H1 (cell line): ENCODE results near the gene TMEM39A. TPM values are rescaled to one million over a fixed set of nuclear protein-coding genes. Genes with fewer than 3 reads are reported as not detected.

Source experiments
- CTCF ChIA-PET: fragments of 300-600 bp; sonication (Branson Sonifier 250); formaldehyde crosslinking; loops from one replicate; lab custom pipeline; 2021; ENCODE audit not compliant: partially characterized antibody; lab: Charles Lee
- POLR2A ChIA-PET: fragments of 300-600 bp; sonication (Branson Sonifier 250); formaldehyde crosslinking; loops from one replicate; lab custom pipeline; 2021; ENCODE audit warnings: inconsistent platforms; ENCODE audit not compliant: partially characterized antibody; lab: Charles Lee
- DNase-seq, 2 experiments: peaks; one replicate each; pipeline versions ENCODE4 v3.0.0 to v3.0.0-alpha.2; 2010 to 2022; ENCODE audit warnings: low spot score in 2 of 2, low read depth in 1 of 2, mixed read lengths in 1 of 2
- FAIRE-seq: peaks from 2 replicates; lab custom pipeline; 2011; peaks lifted over from hg19 to GRCh38; lab: Jason Lieb, UNC
- H2AFZ ChIP-seq: 2 replicates; pipeline ENCODE4 v1.8.1; 2012; ENCODE audit warnings: low read length, inconsistent platforms
- H2AK5ac ChIP-seq: 2 replicates; pipeline ENCODE4 v1.6.1; 2013; ENCODE audit warnings: low read depth, low read length
- H2BK120ac ChIP-seq: replicated peaks from 2 replicates; pipeline ENCODE3; 2013; ENCODE audit warnings: low read depth, low read length, inconsistent platforms
- H2BK12ac ChIP-seq: 2 replicates; pipeline ENCODE4 v1.6.1; 2013; ENCODE audit warnings: low read depth, low read length
- H2BK15ac ChIP-seq: 2 replicates; pipeline ENCODE4 v1.6.1; 2013; ENCODE audit warnings: low read length
- H2BK20ac ChIP-seq: 2 replicates; pipeline ENCODE4 v1.6.1; 2013; ENCODE audit warnings: low read length
- H2BK5ac ChIP-seq: 2 replicates; pipeline ENCODE4 v1.6.1; 2013; ENCODE audit warnings: low read depth, low read length
- H3K14ac ChIP-seq: 2 replicates; pipeline ENCODE4 v1.6.1; 2013; ENCODE audit warnings: inconsistent platforms; ENCODE audit not compliant: insufficient read length
- H3K18ac ChIP-seq: 2 replicates; pipeline ENCODE4 v1.6.1; 2013; ENCODE audit warnings: low read length; ENCODE audit errors: extremely low read depth
- H3K23ac ChIP-seq: 2 replicates; pipeline ENCODE4 v1.6.1; 2013; ENCODE audit warnings: inconsistent platforms; ENCODE audit not compliant: insufficient read length
- H3K23me2 ChIP-seq: 2 replicates; pipeline ENCODE4 v1.6.1; 2013; ENCODE audit warnings: low read depth, low read length
- H3K27ac ChIP-seq: 2 replicates; pipeline ENCODE4 v1.6.1; 2011; ENCODE audit warnings: low read depth, low read length, inconsistent platforms
- H3K27me3 ChIP-seq, 4 experiments: replicated peaks in 1 of 4; 1 replicate in 1 of 4; 2 replicates in 3 of 4; pipeline versions ENCODE4 v1.6.1 to v1.8.1; 2011 to 2013; ENCODE audit warnings: low read length in 3 of 4, mild to moderate bottlenecking in 3 of 4, inconsistent platforms in 2 of 4, mixed read lengths in 2 of 4, moderate library complexity in 1 of 4; ENCODE audit not compliant: control insufficient read depth in 3 of 4, insufficient read depth in 3 of 4; ENCODE audit errors: extremely low read depth in 1 of 4
- H3K36me3 ChIP-seq, 4 experiments: 2 replicates each; pipeline versions ENCODE4 v1.6.1 to v1.8.1; 2011 to 2013; ENCODE audit warnings: mild to moderate bottlenecking in 4 of 4, low read length in 3 of 4, moderate library complexity in 2 of 4, control low read depth in 1 of 4, inconsistent platforms in 1 of 4; ENCODE audit not compliant: insufficient read depth in 4 of 4, control insufficient read depth in 2 of 4
- H3K4ac ChIP-seq: replicated peaks from 2 replicates; pipeline ENCODE3; 2013; ENCODE audit warnings: low read length, low read depth, mixed read lengths, inconsistent platforms; ENCODE audit not compliant: insufficient read length
- H3K4me1 ChIP-seq, 4 experiments: replicated peaks in 1 of 4; 1 replicate in 1 of 4; 2 replicates in 3 of 4; pipeline versions ENCODE4 v1.6.1 to v1.8.1; 2011 to 2013; ENCODE audit warnings: low read length in 3 of 4, inconsistent platforms in 2 of 4, mixed read lengths in 1 of 4; ENCODE audit not compliant: insufficient read depth in 4 of 4, control insufficient read depth in 3 of 4
- H3K4me2 ChIP-seq, 2 experiments: 2 replicates each; pipeline versions ENCODE4 v1.6.1 to v1.8.1; 2011 to 2013; ENCODE audit warnings: low read depth in 2 of 2, low read length in 2 of 2, control low read depth in 1 of 2, inconsistent platforms in 1 of 2, mild to moderate bottlenecking in 1 of 2; ENCODE audit not compliant: insufficient read depth in 1 of 2
- H3K4me3 ChIP-seq, 4 experiments: fragments of 200-600, 300-600 bp in 1 of 4; sonication (generic), shearing (Covaris generic), sonication (Bioruptor Twin) in 1 of 4; 2 replicates each; pipeline versions ENCODE4 v1.5.1 to v1.8.1; 2011 to 2016; ENCODE audit warnings: low read length in 4 of 4, low read depth in 3 of 4, control low read depth in 2 of 4, inconsistent platforms in 2 of 4, mild to moderate bottlenecking in 2 of 4, mixed read lengths in 1 of 4, moderate library complexity in 1 of 4; ENCODE audit not compliant: insufficient read depth in 2 of 4; ENCODE audit errors: extremely low read depth in 1 of 4
- H3K56ac ChIP-seq: replicated peaks from 2 replicates; pipeline ENCODE3; 2013; ENCODE audit warnings: low read depth, mild to moderate bottlenecking, mixed read lengths, low read length, inconsistent platforms; ENCODE audit not compliant: insufficient read length
- H3K79me1 ChIP-seq: 2 replicates; pipeline ENCODE4 v1.6.1; 2013; ENCODE audit warnings: low read depth, low read length, control low read depth
- H3K79me2 ChIP-seq, 2 experiments: 2 replicates each; pipeline versions ENCODE4 v1.6.1 to v1.8.1; 2012 to 2013; ENCODE audit warnings: low read length in 2 of 2, mild to moderate bottlenecking in 2 of 2, inconsistent platforms in 1 of 2; ENCODE audit not compliant: insufficient read depth in 2 of 2, control insufficient read depth in 1 of 2
- H3K9ac ChIP-seq, 4 experiments: replicated peaks in 1 of 4; 1 replicate in 1 of 4; 2 replicates in 3 of 4; pipeline versions ENCODE4 v1.6.1 to v1.8.1; 2011 to 2013; ENCODE audit warnings: low read depth in 3 of 4, low read length in 3 of 4, control low read depth in 2 of 4, mild to moderate bottlenecking in 2 of 4, moderate library complexity in 2 of 4, inconsistent platforms in 1 of 4; ENCODE audit errors: extremely low read depth in 1 of 4
- H3K9me3 ChIP-seq, 2 experiments: 2 replicates each; pipeline versions ENCODE4 v1.6.1 to v1.8.1; 2012 to 2013; ENCODE audit warnings: mild to moderate bottlenecking in 2 of 2, moderate library complexity in 2 of 2, control low read depth in 1 of 2, inconsistent platforms in 1 of 2, low read depth in 1 of 2, low read length in 1 of 2, mixed read lengths in 1 of 2; ENCODE audit not compliant: insufficient read depth in 2 of 2
- H4K20me1 ChIP-seq, 2 experiments: replicated peaks in 1 of 2; 2 replicates each; pipeline versions ENCODE3 to v1.8.1; 2011 to 2013; ENCODE audit warnings: inconsistent platforms in 2 of 2, low read length in 2 of 2, mild to moderate bottlenecking in 1 of 2; ENCODE audit not compliant: insufficient read depth in 2 of 2, control insufficient read depth in 1 of 2
- H4K5ac ChIP-seq: 2 replicates; pipeline ENCODE4 v1.6.1; 2013; ENCODE audit warnings: low read length, low read depth, mixed read lengths, inconsistent platforms; ENCODE audit not compliant: insufficient read length
- H4K8ac ChIP-seq: 2 replicates; pipeline ENCODE4 v1.8.0; 2013; ENCODE audit warnings: mild to moderate bottlenecking, moderate library complexity, low read length, inconsistent platforms; ENCODE audit not compliant: insufficient read depth; ENCODE audit errors: extremely low read depth
- H4K91ac ChIP-seq: replicated peaks from 2 replicates; pipeline ENCODE3; 2013; ENCODE audit warnings: low read length, mixed read lengths, inconsistent platforms; ENCODE audit not compliant: insufficient read length
- BCL11A ChIP-seq, 2 experiments: IDR thresholded peaks; one replicate each; pipeline ENCODE4 v1.6.1; 2011; ENCODE audit warnings: low read depth in 2 of 2, low read length in 2 of 2, mild to moderate bottlenecking in 2 of 2
- CBX5 ChIP-seq: fragments of 300-800, 300-1000 bp; sonication (generic); IDR thresholded peaks from 2 replicates; pipeline ENCODE4 v1.7.1; 2016; ENCODE audit warnings: antibody characterized with exemption, low read length, low read depth
- JUN ChIP-seq: IDR thresholded peaks from 2 replicates; pipeline ENCODE4 v1.6.1; 2011; ENCODE audit warnings: low read depth, mild to moderate bottlenecking, improper control_type of control experiment, low read length
- NANOG ChIP-seq: IDR thresholded peaks from 2 replicates; pipeline ENCODE4 v1.6.1; 2011; ENCODE audit warnings: low read length, low read depth, mild to moderate bottlenecking, inconsistent platforms; ENCODE audit not compliant: insufficient read depth, poor library complexity, severe bottlenecking
- PHF8 ChIP-seq: fragments of 200-600 bp; sonication (generic); conservative IDR thresholded peaks from 2 replicates; pipeline ENCODE4 v1.7.1; 2012; ENCODE audit warnings: low read depth, mild to moderate bottlenecking, inconsistent platforms, low read length, moderate library complexity
- POLR2A ChIP-seq, 2 experiments: IDR thresholded peaks; 1 replicate in 1 of 2; 2 replicates in 1 of 2; pipeline ENCODE4 v1.6.1; 2011; ENCODE audit warnings: low read depth in 2 of 2, low read length in 2 of 2, mild to moderate bottlenecking in 2 of 2; ENCODE audit errors: control extremely low read depth in 1 of 2
- POU5F1 ChIP-seq: IDR thresholded peaks from 2 replicates; pipeline ENCODE4 v1.6.1; 2011; ENCODE audit warnings: low read depth, mild to moderate bottlenecking, low read length, moderate library complexity
- RXRA ChIP-seq: IDR thresholded peaks from 2 replicates; pipeline ENCODE4 v1.6.1; 2011; ENCODE audit warnings: low read depth, mild to moderate bottlenecking, low read length, moderate library complexity; ENCODE audit not compliant: insufficient read depth
- SIRT6 ChIP-seq: IDR thresholded peaks from one replicate; pipeline ENCODE4 v1.7.1; 2012; ENCODE audit warnings: low read length, inconsistent platforms
- TAF1 ChIP-seq: IDR thresholded peaks from 2 replicates; pipeline ENCODE4 v1.6.1; 2011; ENCODE audit warnings: mild to moderate bottlenecking, low read depth, low read length
- USF2 ChIP-seq: IDR thresholded peaks from 2 replicates; pipeline ENCODE4 v1.6.1; 2011; ENCODE audit warnings: low read length, improper control_type of control experiment
- ZNF274 ChIP-seq: IDR thresholded peaks from 2 replicates; pipeline ENCODE4 v1.7.0; 2012; ENCODE audit warnings: low read length, borderline replicate concordance; ENCODE audit errors: extremely low read depth
- WGBS, 2 experiments: shearing (Covaris generic) in 1 of 2; methylation state at CpG; one replicate each; pipeline versions ENCODE4 v1.1.6 to v1.1.7; 2013 to 2015; ENCODE audit warnings: low lambda C conversion rate in 2 of 2, mixed read lengths in 2 of 2, inconsistent platforms in 1 of 2, low coverage in 1 of 2, missing lambda C conversion rate in 1 of 2; ENCODE audit not compliant: insufficient replicate concordance in 2 of 2, insufficient coverage in 1 of 2, insufficient read length in 1 of 2; ENCODE audit errors: extremely low coverage in 1 of 2, missing lambda C conversion rate in 1 of 2; 5-methylcytosine and 5-hydroxymethylcytosine counted together
- polyA plus RNA-seq, 7 experiments: library from polyadenylated mRNA; depleted of rRNA in 3 of 7; stranded (reverse) in 5 of 7; unstranded in 2 of 7; fragments of >200 nt in 5 of 7; fragments of 200-250 nt in 2 of 7; gene quantifications; 1 replicate in 5 of 7; 2 replicates in 1 of 7; 4 replicates in 1 of 7; pipeline versions ENCODE4 v1.2.1 to v1.2.3, GENCODE V29; 2011 to 2013; ENCODE audit warnings: missing spikeins in 2 of 7, mixed read lengths in 2 of 7
- total RNA-seq: library from RNA; stranded (reverse); fragmentation: NEBNext Ultra II Directional; extraction: Animal tissue kit (Norgen Biotek cat#: 25700); gene quantifications from 2 replicates; pipeline ENCODE4 v1.2.1, GENCODE V29; 2021

TMEM39A gene
- total and polyA plus RNA-seq, 2 of the 8 experiments (the other 6 are each of a cell fraction or from before 2014, with no cell fraction given) = 26.8 to 36.1 TPM

- H2BK12ac ChIP-seq = no peak overlapping the region
- H3K9me3 ChIP-seq = no peaks in the 10 kb centered on the region
- H3K27ac ChIP-seq = no peak overlapping the region
- no peak overlapping the region for H3K14ac ChIP-seq
- H3K23me2 ChIP-seq = peaks cover 2% of the 10 kb centered on the region; the same call in 1 of the 2 replicates
- no peak overlapping the region for H3K56ac ChIP-seq
- no peak overlapping the region for H2AK5ac ChIP-seq
- no peak overlapping the region for H2BK120ac ChIP-seq
- no peak overlapping the region for H2AFZ ChIP-seq
- ChIA-PET CTCF (interaction anchor here (1.4 to 1.5 kb wide), 2 partner anchors 16 to 263 kb away, joined by 3 read pairs; no protein-coding TSS in a partner anchor), POLR2A (interaction anchor here (1.2 to 1.7 kb wide), 2 partner anchors 21 to 177 kb away, joined by 3 to 4 read pairs; partner anchors contain the start of gene B4GALT4)
- DNase-seq (no peak), FAIRE-seq (no peak)
- no peak overlapping the region for H3K18ac ChIP-seq
- H2BK20ac ChIP-seq = no peak overlapping the region
- no peak overlapping the region for H3K9ac ChIP-seq
- no peaks in the 10 kb centered on the region for H3K79me2 ChIP-seq
- no peak overlapping the region for H4K91ac ChIP-seq
- H3K27me3 ChIP-seq = no peaks in the 10 kb centered on the region
- no peaks in the 10 kb centered on the region for H4K20me1 ChIP-seq
- no peak overlapping the region for H3K4ac ChIP-seq
- no peak overlapping the region for H3K4me3 ChIP-seq
- 92% methylated on average over 7 of the region's 8 CpGs; no CpG with 5 or more reads in 1 of the 2 experiments for WGBS, 2 experiments
- H3K23ac ChIP-seq = no peak overlapping the region
- no peaks in the 10 kb centered on the region for H3K36me3 ChIP-seq
- no peaks in the 10 kb centered on the region; a peak in 1 of 7 replicates for H3K4me1 ChIP-seq
- H2BK5ac ChIP-seq = no peak overlapping the region
- H3K79me1 ChIP-seq = no peaks in the 10 kb centered on the region
- H4K8ac ChIP-seq = no peak overlapping the region
- H2BK15ac ChIP-seq = no peak overlapping the region
- H4K5ac ChIP-seq = no peak overlapping the region
- no peak overlapping the region for H3K4me2 ChIP-seq
- TF ChIP-seq USF2 = no peak
- no peak for TF ChIP-seq SIRT6
- TF ChIP-seq RXRA = no peak
- TF ChIP-seq CBX5 = no peak
- no peak for TF ChIP-seq NANOG
- TF ChIP-seq JUN = no peak
- no peak for TF ChIP-seq BCL11A (IDR thresholded peaks at IDR 0.05; ENCODE audit: low read depth in 2 of 2, low read length in 2 of 2)
- no peak for TF ChIP-seq POLR2A (IDR thresholded peaks at IDR 0.05; ENCODE audit: control extremely low read depth in 1 of 2, low read depth in 2 of 2, low read length in 2 of 2)
- no peak for TF ChIP-seq PHF8
- TF ChIP-seq ZNF274 = no peak
- TF ChIP-seq TAF1 = no peak
- TF ChIP-seq POU5F1 = no peak
Observed at GRCh38 chr3:119417771-119418512, 45.5 kb downstream of the TMEM39A start.
